Smooth muscle cell (in vitro differentiated cells): Measurements from ENCODE around the gene CACNB4. TPM values are rescaled to one million over a fixed set of nuclear protein-coding genes. Genes with fewer than 3 reads are reported as not detected.
A peak's percentile ranks its signal among the peaks of the same experiment; 100 is the strongest.

Source experiments
- DNase-seq: peaks from one replicate; lab custom pipeline; 2025; ENCODE audit not compliant: unreplicated experiment; lab: John Stamatoyannopoulos, UW
- H2AFZ ChIP-seq: fragments of 200-600 bp; sonication (generic); 2 replicates; pipeline ENCODE4 v1.6.0; 2016; ENCODE audit warnings: antibody characterized with exemption, low read depth, mild to moderate bottlenecking
- H3F3A ChIP-seq: fragments of 200-600 bp; sonication (generic); 2 replicates; pipeline ENCODE4 v1.6.0; 2017; ENCODE audit warnings: antibody characterized with exemption, low read depth
- H3K27ac ChIP-seq: fragments of 200-600 bp; sonication (generic); 2 replicates; pipeline ENCODE4 v1.5.1; 2016; ENCODE audit warnings: low read depth, mild to moderate bottlenecking
- H3K27me3 ChIP-seq: fragments of 200-600 bp; sonication (generic); 2 replicates; pipeline ENCODE4 v1.6.1; 2016; ENCODE audit warnings: low read depth, mild to moderate bottlenecking
- H3K36me3 ChIP-seq: fragments of 200-600 bp; sonication (generic); 2 replicates; pipeline ENCODE4 v1.5.1; 2016; ENCODE audit warnings: low read depth
- H3K4me1 ChIP-seq: fragments of 200-600 bp; sonication (generic); 2 replicates; pipeline ENCODE4 v1.5.1; 2016; ENCODE audit warnings: low read depth
- H3K4me2 ChIP-seq: fragments of 200-600 bp; sonication (generic); 2 replicates; pipeline ENCODE4 v1.6.0; 2016; ENCODE audit warnings: mild to moderate bottlenecking
- H3K4me3 ChIP-seq: fragments of 200-600 bp; sonication (generic); 2 replicates; pipeline ENCODE4 v1.5.1; 2016; ENCODE audit warnings: mild to moderate bottlenecking
- H3K79me2 ChIP-seq: fragments of 200-600 bp; sonication (generic); 2 replicates; pipeline ENCODE4 v1.6.0; 2016; ENCODE audit warnings: low read depth, mild to moderate bottlenecking
- H3K9ac ChIP-seq: fragments of 200-600 bp; sonication (generic); 2 replicates; pipeline ENCODE4 v1.6.0; 2016; ENCODE audit warnings: low read depth
- H3K9me3 ChIP-seq: fragments of 200-600 bp; sonication (generic); replicated peaks from 2 replicates; pipeline ENCODE4 v1.5.1; 2016; ENCODE audit warnings: low read depth
- H4K20me1 ChIP-seq: fragments of 200-600 bp; sonication (generic); 2 replicates; pipeline ENCODE4 v1.6.0; 2016; ENCODE audit warnings: low read depth
- WGBS: methylation state at CpG from one replicate; pipeline ENCODE4 v1.1.7; 2016; ENCODE audit warnings: low lambda C conversion rate; 5-methylcytosine and 5-hydroxymethylcytosine counted together
- polyA plus RNA-seq: library from polyadenylated mRNA; unstranded; fragments of >200 nt; fragmentation: Nextera tagmentation; extraction: Ambion mirVana; gene quantifications from 2 replicates; pipeline ENCODE4 v1.2.1, GENCODE V29; 2016
- total RNA-seq: library from RNA; depleted of rRNA; stranded (reverse); fragments of >200 nt; gene quantifications from 2 replicates; pipeline ENCODE4 v1.2.3, GENCODE V29; 2014
- TF ChIP-seq, protein P1 (sequence below): fragments of 200-600 bp; sonication (generic); IDR thresholded peaks from 2 replicates; pipeline ENCODE4 v1.5.1; 2017; ENCODE audit warnings: borderline replicate concordance, mild to moderate bottlenecking, antibody characterized with exemption; ENCODE audit not compliant: insufficient read depth, poor library complexity, severe bottlenecking

Gene CACNB4
- total and polyA plus RNA-seq, 2 experiments from 2014 or later, result 0.06 to 1.4 TPM

- H3K4me2 ChIP-seq, result no peak overlapping the region
- TF ChIP-seq, protein P1, sequence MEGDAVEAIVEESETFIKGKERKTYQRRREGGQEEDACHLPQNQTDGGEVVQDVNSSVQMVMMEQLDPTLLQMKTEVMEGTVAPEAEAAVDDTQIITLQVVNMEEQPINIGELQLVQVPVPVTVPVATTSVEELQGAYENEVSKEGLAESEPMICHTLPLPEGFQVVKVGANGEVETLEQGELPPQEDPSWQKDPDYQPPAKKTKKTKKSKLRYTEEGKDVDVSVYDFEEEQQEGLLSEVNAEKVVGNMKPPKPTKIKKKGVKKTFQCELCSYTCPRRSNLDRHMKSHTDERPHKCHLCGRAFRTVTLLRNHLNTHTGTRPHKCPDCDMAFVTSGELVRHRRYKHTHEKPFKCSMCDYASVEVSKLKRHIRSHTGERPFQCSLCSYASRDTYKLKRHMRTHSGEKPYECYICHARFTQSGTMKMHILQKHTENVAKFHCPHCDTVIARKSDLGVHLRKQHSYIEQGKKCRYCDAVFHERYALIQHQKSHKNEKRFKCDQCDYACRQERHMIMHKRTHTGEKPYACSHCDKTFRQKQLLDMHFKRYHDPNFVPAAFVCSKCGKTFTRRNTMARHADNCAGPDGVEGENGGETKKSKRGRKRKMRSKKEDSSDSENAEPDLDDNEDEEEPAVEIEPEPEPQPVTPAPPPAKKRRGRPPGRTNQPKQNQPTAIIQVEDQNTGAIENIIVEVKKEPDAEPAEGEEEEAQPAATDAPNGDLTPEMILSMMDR, result no peak
- no peaks in the 10 kb centered on the region for H3K36me3 ChIP-seq
- H2AFZ ChIP-seq, result no peak overlapping the region
- WGBS, result 72% methylated on average over 5 of the region's 5 CpGs
- no peaks in the 10 kb centered on the region for H3F3A ChIP-seq
- H3K9me3 ChIP-seq, result no peaks in the 10 kb centered on the region
- DNase-seq, result no peak
- no peaks in the 10 kb centered on the region for H3K27me3 ChIP-seq
- H4K20me1 ChIP-seq, result no peaks in the 10 kb centered on the region
- H3K27ac ChIP-seq, result no peak overlapping the region
- no peak overlapping the region for H3K4me3 ChIP-seq
- no peaks in the 10 kb centered on the region for H3K4me1 ChIP-seq
- no peaks in the 10 kb centered on the region for H3K79me2 ChIP-seq
- H3K9ac ChIP-seq, result no peak overlapping the region
Measured at GRCh38 chr2:151947813-151948165, 151.1 kb downstream of the CACNB4 start.

DNA sequence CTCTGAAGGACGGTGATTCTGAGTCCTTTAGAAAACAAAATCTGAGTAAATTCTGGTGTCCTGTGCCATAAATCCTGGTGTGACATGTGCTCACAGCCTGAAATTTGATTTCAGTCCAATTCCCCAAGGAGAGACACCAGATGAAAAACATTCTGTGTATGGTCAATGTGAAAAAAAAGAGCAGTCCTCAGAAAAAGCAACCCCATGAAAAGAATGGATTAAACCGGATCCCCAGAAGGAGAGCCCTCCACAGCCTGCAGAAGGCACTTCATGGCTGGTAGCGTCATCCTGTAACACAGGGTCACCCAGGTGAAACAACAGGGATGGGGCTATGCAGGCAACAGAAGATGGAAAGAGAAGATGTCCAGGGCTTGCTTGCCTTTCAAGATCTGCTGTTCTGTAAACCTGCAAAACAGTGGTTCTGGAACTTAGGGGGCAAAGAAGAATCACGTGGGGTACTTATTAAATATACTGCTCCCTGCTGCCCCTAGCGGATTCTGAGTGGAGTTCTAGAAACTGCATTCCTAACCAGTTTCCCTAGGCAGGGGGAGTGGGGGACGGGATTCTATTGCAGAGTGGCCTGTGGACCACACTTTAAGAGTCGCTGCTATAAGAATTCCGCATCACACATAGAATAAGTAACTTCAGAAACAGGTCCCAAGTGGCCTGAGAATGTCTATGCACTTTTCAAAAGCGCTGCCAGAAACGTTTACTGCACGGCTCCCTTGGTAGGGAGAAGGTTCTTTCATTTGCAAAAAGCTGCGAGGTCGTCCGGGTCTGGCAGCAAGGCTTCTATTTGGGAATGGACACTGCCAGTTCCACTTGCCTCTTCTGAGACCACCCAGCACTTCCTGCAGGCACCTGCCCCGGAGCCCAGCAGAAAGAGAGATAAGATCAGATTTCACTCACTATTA lies 151.7 kb downstream of the CACNB4 start:
- H3K4me3 ChIP-seq, result no peak overlapping the region
- H3F3A ChIP-seq, result no peaks in the 10 kb centered on the region
- H3K4me1 ChIP-seq, result no peaks in the 10 kb centered on the region
- H3K4me2 ChIP-seq, result no peak overlapping the region
- no peaks in the 10 kb centered on the region for H4K20me1 ChIP-seq
- no peaks in the 10 kb centered on the region for H3K27me3 ChIP-seq
- WGBS, result 47% methylated on average over 15 of the region's 15 CpGs
- TF ChIP-seq, protein P1, result peak; percentile 47
- no peak overlapping the region for H3K27ac ChIP-seq
- H3K79me2 ChIP-seq, result no peaks in the 10 kb centered on the region
- no peak for DNase-seq
- H3K9ac ChIP-seq, result no peak overlapping the region
- H3K36me3 ChIP-seq, result no peaks in the 10 kb centered on the region
- peaks cover 3% of the 10 kb centered on the region for H3K9me3 ChIP-seq
- no peak overlapping the region for H2AFZ ChIP-seq

DNA sequence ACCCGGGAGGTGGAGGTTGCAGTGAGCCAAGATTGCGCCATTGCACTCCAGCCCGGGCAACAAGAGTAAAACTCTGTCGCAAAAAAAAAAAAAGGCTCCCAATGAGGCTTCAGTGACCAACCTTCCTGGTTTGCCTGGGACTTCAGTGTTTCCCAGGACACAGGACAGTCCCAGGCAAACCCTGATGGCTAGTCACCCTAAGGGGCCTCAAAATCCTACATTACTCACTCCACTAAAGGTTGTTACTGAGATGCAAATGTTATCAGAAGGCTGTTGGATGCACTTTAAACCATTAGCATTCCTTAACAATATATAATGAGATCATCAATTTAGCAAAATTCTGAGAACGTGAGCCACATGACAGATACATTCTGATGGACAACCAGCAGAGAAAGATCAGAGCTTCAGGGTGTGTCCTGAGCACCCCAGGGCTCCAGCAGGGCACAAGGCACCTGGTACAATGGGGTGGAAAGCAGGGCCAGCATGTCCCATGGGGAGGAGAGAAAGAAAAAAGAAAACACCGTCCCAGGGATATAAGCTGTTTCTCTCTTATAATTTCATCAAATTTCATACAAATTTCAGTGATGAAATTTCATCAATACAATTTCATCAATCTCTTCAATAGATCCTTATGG lies 152.5 kb downstream of the CACNB4 start:
- H3K4me2 ChIP-seq, result no peak overlapping the region
- peaks cover 7% of the 10 kb centered on the region for H3K9me3 ChIP-seq
- H3K36me3 ChIP-seq, result no peaks in the 10 kb centered on the region
- 74% methylated on average over 6 of the region's 6 CpGs for WGBS
- H3K79me2 ChIP-seq, result no peaks in the 10 kb centered on the region
- H3K4me1 ChIP-seq, result no peaks in the 10 kb centered on the region
- DNase-seq, result no peak
- no peak overlapping the region for H3K27ac ChIP-seq
- H3F3A ChIP-seq, result no peaks in the 10 kb centered on the region
- no peaks in the 10 kb centered on the region for H3K27me3 ChIP-seq
- no peak overlapping the region for H2AFZ ChIP-seq
- H3K9ac ChIP-seq, result no peak overlapping the region
- H4K20me1 ChIP-seq, result no peaks in the 10 kb centered on the region
- TF ChIP-seq, protein P1, result no peak
- H3K4me3 ChIP-seq, result no peak overlapping the region
